Measurements from ENCODE around the gene MYO5A.

- no peak for TF ChIP-seq CTCF (IDR thresholded peaks at IDR 0.05; ENCODE audit: insufficient read depth, low read length)
- TF ChIP-seq POLR2AphosphoS5 (IDR thresholded peaks at IDR 0.05; ENCODE audit: low read depth): no peak
- TF ChIP-seq REST (IDR thresholded peaks at IDR 0.05; ENCODE audit: insufficient replicate concordance, low read depth): no peak
- no peak for TF ChIP-seq SPI1 (IDR thresholded peaks at IDR 0.05; ENCODE audit: borderline replicate concordance, low read depth)
Measured at GRCh38 chr15:52306270-52306669, 222.4 kb downstream of the MYO5A start.
